ENCODE data around the gene LMAN1L.

Gene LMAN1L

DNA sequence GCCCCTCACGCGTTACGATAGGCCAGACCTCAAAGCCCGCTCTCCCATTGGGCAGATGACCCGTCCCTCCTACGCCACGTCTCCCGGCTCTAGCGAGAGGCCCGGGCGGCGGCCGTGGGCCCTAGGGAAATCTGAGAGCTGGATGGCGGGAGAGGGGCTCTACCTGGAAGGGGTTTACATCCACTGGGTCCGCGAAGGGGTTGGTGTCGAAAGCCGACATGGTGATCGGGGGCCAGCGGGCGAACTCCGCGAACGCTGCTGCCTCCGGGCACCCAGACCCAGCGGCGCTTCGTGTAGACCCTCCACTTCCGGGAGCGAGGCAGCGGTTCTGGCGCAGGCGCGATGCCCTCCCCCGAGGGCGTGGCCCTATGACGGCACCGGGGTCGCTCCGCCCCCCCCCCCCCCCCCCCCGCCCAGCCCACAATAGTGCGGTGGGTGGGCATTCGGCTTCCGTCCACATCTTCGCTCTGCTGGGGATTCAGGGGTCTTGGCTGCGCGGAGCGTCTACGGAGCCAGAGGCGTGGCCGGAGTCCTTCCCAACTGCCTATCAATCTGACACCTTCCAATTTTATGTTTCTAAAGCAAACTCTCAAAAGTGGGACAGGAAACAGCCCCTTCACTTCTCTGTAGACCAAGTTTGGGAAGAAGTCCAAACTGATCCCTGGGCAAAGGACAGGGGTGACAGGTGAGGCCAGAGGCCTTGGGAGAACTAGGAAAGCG is 60.6 kb downstream of the LMAN1L start, which contains the start of gene SCAMP2:
Gene SCAMP2, minus strand, starts transcription at position 330 of the 720 bp plus-strand sequence. Its CDS starts 110 bp downstream, at position 220.
- TF ChIP-seq, protein P1, sequence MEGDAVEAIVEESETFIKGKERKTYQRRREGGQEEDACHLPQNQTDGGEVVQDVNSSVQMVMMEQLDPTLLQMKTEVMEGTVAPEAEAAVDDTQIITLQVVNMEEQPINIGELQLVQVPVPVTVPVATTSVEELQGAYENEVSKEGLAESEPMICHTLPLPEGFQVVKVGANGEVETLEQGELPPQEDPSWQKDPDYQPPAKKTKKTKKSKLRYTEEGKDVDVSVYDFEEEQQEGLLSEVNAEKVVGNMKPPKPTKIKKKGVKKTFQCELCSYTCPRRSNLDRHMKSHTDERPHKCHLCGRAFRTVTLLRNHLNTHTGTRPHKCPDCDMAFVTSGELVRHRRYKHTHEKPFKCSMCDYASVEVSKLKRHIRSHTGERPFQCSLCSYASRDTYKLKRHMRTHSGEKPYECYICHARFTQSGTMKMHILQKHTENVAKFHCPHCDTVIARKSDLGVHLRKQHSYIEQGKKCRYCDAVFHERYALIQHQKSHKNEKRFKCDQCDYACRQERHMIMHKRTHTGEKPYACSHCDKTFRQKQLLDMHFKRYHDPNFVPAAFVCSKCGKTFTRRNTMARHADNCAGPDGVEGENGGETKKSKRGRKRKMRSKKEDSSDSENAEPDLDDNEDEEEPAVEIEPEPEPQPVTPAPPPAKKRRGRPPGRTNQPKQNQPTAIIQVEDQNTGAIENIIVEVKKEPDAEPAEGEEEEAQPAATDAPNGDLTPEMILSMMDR (IDR thresholded peaks at IDR 0.05; ENCODE audit: low read depth, low read length): no peak
- peak within 1 kb of the TSS; percentile 90 for H3K4me3 ChIP-seq (ENCODE audit: low read depth, low read length)

DNA sequence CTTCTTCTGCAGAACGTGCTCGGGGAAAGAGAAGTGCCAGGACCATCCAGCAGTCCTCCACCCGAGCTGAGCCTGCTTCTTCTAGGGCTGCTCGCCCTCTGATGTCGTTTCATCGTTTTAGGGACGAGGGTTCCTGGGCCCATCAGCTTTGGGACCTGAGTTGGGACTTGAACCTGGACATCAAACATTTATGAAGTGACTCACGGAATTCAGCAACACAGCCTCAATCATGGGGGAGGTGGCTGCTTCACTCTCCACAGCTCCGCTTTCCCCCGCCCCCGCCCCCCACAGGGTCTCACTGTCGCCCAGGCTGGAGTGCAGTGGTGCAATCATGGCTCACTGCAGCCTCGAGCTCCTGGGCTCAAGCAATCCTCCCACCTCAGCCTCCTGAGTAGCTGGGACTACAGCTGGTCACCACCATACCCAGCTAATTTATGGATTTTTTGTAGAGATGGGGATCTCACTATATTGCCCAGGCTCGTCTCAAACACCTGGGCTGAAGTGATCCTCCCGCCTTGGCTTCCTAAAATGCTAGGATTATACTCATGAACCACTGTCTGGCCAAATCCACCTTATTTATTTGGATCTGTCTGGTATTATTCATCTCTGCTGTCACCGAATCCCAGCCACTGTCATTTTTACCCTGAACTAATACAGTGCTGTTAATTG is 61.3 kb downstream of the LMAN1L start:
- H3K4me3 ChIP-seq (ENCODE audit: low read depth, low read length): peak overlapping the region; percentile 90
- TF ChIP-seq, protein P1 (IDR thresholded peaks at IDR 0.05; ENCODE audit: low read depth, low read length): no peak
